CD4-positive, alpha-beta T cell treated with Interleukin-12 subunit alpha and Interleukin-12 subunit beta, for 1 hour (primary cell): ENCODE measurements around the gene RNF212.

Experiments used
- DNase-seq: peaks from one replicate; pipeline ENCODE4 v3.0.0-alpha.2; 2020

Gene RNF212

DNA sequence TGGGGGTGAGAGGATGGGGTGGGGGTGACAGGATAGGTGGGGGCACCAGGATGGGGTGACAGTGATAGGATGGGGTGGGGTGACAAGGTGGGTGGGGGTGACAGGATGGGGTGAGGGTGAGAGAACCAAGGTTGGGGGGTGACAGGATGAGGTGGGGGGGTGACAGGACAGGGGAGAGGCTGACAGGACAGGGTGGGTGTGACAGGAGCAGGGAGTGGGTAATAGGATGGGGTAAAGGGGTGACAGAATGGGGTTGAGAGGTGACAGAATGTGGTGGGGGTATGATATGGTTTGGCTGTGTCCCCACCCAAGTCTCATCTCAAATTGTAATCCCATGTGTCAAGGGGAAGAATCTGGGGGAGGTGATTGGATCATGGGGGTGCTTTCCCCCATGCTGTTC lies 26.0 kb downstream of the RNF212 start:
- peak; percentile 32 for DNase-seq

DNA sequence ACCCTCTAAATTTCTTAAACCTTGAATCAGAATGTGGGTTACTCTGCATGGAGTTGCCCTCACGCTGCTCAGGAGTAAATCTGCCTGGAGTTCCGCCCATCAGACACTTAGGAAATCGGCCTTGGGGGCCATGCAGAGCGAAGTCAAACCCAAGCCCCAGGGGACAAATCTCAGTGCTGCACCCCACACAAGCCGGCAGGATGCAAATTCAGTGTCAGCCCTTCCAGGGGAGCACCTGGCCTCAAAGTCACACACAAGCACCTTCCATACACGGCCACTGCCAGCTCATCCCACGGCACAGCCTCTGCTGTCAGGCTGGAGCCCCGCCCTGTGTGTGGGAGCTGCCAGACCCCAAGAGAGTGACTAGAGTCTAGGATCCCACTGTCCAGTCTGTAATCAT lies 27.4 kb downstream of the RNF212 start:
- DNase-seq = no peak

DNA sequence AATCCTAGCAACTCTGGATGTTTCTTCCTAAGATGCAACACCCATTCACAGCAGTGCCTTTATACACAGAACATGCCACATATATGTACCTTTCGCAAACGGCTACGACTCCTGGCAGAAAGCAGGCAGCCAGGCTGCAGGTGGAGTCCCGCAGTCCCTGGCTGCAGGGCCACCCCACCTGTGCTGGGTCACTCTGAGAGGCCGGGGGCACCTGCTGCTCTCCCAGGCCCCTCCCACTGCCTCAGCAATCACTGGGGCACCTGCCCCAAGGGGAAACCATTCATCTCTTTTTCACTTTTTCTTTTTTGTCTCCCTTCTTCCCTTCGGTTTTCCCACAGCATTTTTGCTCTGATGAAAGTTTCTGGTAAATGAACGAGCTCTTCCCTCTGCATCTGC lies 28.0 kb downstream of the RNF212 start:
- DNase-seq = no peak

DNA sequence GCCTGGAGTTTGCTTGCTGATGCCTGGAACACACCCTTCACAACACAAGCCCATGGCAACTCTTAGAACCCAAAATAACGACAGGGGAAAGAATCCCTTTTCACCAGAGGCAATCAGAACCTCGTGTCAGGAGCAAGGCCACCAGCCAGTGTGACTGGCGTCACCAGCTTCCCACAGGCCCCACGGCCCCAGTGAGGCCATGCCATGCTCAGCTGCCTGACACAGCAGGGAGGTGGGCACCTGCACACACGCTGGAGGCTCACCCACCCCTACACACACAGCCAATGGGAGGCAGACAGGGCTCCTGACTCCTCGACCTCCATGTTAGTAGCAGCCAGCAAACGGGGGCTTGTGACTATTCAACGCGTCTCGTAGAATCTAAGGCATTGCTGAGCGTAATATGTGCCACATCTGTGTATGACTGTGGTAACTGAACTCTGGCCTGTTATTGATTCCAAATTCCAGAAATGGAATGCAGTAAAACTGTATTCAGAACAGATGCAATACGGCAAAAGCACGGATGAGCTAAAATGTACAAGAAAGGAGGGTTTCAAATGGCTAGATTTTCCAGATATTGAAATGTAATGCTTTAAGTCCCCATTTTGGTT lies 28.5 kb downstream of the RNF212 start:
- no peak for DNase-seq

DNA sequence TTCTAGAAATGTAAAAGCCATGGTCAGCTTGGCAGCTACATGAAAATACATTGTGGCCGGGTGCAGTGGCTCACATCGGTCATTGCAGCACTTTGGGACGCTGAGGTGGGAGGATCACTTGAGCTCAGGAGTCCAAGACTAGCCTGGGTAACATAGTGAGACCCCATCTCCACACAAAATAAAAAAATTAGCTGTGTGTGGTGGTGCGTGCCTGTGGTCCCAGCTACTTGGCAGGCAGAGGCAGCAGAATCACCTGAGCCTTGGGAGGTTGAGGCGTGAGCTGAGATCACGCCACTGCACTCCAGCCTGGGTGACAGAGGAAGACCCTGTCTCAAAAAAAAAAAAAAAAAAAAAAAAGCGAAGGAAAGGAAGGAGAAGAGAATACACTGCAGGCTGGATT lies 29.0 kb downstream of the RNF212 start:
- no peak for DNase-seq

DNA sequence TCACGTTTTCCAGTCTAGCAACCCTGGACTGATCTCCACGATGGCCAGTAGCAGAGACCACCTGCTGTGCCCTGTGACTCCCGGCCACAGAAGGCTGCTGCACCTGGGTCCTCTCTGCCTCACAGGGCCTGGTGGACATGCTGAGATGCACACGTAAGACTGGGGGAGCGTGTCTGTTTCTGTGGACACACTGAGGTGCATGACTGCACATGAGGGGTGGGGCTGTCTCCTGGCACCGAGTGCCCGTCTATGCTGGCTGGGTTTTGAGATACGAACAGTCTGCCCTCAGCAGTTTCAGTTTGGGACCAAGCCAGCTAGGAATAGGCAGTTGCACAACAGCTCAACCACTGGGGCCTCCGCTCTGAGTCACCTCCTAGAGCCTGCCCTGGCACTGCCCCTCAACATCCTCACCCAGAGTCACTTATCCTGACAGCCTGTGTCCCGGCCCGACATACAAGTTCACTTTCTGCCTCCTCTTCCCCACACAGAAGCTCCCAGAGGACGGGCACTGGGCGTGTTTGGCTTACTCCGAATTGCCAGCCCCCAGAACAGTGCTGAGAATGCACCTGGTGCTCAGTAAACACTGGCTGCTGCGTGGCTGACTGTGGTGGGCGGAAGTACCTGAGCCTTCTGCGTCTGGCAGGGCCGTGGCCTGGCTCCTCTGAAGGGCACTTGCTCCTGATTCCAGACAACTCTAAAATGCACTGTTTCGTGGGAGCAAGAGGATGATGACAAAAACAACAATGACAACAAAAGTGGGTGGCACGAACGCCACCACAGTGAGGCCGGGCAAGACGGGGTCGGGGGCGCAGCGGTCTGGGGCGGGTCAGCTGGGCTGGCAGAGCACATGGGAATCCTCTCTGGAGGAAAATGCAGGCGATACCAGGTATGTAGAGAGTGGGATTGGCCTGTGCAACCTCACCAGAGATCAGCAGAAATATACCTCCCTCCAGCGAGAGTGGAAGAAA lies 30.9 kb downstream of the RNF212 start:
- DNase-seq = no peak

DNA sequence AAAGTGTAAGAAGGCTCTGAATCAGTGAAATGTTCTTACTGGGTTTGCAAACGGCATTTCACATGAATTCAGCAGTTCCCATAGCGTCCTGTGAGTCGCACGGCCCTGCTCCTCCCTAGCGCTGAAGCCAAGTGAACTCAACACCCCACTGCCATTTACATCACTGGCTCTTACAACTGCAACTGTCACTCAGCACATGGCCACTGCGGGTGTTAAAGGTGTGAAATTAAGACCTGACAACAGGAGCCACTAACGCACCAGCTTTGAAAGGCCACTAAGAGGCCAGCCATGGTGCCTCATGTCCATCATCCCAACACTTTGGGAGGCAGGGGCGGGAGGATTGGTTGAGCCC lies 31.7 kb downstream of the RNF212 start:
- no peak for DNase-seq

DNA sequence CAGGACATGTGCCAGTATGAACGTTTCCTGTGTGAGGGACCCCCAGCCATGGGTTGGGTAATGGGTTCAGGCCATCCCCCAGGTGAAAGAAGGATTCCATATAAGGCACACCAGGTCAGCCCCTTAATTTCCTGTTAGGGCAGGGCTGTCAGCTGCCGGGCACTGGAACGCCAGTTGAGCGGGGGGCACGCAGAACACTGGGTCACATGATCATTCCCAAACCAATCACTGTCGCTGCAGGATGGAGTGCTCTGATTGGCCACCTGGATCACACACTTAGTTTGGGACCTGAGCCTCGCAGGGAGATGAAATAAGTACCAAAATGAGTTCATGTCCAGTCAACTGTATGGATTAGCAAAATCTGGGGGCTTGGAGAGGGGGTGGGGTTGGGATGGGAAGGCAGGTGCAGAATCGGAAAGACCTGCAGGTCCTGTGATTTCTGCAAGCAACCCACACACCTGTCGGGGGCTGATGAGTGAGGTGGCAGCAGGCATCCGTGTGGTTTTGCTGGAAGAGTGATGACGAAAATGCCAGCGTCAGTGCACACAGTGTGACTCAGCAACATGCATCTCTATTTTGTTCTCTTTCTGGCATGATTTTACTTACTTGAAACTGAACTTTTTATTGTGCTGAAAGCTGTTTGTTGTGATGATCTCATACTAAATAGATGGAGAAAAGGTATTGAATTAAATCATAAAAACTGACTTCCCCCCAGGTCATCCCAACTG lies 32.2 kb downstream of the RNF212 start:
- DNase-seq = no peak

DNA sequence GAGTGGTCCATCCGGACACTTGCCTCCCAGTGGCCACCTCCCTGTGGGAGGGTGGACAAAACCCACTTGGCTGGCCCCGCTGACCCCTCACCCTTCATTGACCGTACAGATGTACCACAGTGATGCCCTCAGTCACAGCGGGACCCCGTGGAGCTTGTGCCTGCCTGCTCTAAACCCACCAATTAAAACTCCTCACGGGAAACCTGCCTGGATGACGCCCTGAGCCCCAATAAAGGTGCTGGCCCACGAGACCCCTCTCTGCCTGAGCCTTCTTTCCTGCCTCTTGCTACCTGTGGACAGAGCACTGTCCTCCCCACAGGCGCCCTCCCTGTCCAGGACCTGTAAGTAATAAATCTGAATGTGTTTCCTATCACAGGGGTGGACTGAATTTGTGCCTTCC lies 32.9 kb downstream of the RNF212 start:
- DNase-seq = no peak

DNA sequence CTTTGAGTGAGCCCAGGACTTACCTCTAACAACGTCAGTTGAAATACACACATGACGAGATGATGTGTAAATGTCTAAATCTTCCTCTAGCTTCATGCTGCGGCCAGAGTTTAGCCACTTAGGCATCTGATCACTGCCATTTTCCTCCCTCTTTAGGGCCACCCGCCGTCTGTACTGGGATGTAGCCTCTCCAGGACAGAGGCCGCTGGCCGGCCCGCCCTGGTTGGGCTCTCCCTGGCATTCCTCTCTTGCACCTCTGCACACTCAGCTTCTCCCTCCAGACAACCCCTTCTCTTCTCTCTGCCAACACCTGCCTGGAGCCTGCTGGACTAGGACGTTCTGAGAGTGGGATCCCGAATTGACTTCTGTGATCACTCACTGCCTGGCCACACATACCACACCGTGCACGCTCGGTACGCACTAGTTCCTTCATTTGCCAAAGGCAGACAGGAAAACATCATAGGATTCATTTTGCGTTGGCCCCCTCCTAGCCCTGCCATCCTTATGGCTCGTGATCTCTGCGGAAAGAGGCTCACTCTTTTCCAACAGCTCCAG lies 33.6 kb downstream of the RNF212 start:
- no peak for DNase-seq

DNA sequence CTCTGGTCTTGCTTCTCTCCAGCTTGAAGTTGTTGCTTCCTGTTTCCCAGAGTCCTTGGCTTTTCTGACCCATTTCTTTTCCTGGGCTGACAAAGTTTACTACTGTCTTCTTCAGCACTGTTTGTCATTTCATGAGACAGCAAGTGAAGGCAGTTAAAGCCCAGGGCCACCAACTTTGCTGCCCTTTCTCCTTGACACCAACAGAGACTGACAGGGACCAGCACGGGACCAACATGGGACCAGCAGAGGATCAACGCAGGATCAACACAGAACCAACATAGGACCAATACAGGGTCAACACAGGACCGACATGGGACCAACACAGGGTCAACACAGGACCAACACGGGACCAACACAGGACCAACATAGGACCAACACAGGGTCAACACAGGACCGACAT lies 34.9 kb downstream of the RNF212 start:
- DNase-seq = no peak

DNA sequence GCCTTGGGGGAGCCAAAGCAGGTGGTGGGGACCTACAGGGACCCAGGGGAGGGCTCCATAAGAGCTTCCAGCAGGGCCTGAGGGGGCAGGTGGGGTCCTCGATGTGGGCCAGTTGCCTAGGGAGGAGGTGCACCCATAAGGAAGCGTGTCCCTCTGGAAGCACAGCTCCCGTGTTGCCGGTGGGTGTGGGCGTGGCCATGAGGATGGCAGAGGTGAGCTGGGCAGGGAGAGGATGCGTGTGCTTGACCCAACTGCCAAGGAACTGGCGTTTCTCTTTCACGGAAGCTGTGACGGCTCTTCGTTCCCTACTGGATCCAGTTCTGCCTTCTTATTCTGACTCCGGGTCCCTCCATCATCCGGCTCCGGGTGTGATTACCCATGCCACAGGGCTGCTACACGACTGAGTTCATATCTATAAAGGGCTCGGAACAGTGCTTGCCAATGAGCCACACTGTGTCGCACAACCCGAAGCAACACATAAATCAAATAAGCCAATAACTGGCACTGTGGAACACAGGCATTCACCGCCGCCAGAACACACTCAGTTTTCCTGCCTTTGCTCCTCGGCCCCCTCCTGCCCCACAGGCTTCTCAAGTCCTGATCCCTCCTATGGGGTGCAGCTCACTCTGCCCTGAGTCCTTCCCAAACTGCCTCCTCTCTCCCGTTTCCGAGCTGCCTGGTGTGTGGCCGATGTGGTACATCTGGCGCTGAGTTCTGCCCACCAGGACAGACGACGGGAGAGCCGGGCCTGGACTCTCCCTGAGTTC lies 35.5 kb downstream of the RNF212 start:
- no peak for DNase-seq

DNA sequence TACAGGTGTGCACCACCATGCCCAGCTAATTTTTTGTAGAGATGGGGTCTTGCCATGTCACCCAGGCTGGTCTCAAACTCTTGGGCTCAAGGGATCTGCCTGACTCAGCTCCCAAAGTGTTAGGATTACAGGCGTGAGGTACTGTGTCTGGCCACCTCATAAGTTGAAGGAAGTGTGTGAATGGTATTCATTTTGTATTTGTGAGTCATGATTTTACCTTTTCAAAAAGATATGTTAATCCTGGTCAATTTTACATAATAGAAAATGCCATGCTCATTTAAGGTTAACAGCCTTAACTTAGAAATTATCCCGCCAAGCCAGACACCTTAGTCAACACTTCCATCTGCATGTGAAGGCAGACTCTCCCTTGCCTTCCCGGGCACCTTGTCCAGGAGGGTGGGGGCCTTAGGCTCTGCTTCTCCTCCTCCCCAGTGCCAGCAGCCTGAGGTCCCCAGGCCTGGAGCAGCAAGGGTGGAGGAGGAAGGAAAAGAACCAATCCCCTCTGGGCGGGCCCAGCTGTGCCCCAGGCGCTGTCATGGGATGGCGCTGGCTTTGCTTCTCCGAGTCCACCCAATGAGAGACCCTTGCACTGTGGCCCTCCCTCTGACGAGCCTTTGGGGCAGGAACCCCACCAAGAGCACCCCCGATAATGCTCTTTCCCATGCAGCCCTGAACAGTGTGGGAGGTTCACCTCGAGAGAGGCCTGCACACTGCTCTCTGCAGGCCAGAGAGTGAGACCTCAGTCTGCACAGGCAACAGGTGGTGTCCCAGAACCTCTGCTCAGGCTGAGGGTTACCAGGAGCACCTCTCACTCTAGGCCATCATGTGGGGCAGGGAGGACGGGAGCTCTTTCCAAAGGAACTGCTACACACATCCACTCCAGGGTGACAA lies 37.3 kb downstream of the RNF212 start:
- no peak for DNase-seq

DNA sequence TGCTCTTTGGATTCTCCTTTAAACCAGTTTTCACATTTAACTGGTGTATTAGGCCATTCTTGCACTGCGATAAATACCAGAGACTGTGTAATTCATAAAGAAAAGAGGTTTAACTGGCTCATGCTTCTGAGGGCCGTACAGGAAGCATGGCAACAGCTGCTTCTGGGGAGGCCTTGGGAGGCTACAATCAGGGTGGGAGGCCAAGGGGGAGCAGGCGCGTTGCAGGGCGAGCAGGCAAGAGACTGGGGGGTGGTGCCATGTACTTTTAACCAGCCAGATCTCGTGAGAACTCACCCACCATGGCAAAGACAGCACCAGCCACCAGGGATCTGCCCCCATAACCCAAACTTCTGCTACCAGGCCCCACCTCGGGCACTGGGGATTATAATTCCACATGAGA lies 38.1 kb downstream of the RNF212 start:
- no peak for DNase-seq

DNA sequence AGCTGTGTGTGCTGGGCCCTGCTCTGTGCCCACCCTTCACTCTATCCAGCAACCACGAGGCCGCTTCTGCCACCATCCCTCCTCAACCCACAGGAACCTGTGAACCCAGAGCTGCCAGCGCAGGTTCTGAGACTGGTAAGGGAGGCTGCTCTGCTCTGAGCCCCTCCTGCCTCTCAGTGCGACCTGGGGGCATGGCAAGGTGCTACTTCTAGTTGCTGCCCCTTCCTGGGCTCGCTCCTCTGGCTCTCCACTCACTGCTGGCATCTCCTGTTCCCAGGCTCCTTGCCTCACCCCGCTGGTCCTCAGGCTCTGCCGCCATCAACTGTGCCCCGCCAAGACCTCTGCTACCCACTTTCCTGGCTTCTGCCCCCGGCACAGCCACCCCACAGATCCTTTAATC lies 39.3 kb downstream of the RNF212 start:
- DNase-seq = no peak

DNA sequence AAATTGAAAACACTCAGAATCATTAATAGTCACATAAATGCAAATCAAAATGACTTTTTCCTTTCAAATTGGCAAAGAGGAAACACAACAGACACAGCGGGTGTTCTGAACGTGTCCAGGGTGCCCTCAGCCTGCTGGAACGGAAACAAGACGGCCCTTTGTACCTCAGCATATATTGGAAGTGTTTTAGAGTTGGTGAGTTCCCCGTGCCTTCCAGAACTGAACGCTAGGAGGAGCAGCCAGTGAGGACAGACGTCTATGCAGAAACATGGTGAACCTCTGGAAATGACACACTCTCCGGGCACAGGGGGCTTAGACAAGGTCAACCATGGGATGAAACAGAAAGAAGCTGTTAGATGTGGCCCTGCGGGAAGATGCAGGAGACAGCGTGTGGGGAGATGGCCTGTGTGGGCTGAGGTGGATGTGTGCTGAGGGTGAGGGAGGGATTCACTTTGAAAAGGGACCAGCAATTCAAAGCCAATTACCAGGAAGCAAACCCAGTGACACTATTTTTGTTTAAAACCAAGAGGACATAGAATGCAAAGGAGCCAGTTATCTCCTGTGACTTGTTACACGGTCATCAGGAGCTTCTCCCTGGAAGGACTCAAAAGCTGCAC lies 40.4 kb downstream of the RNF212 start:
- peak; percentile 54 for DNase-seq

DNA sequence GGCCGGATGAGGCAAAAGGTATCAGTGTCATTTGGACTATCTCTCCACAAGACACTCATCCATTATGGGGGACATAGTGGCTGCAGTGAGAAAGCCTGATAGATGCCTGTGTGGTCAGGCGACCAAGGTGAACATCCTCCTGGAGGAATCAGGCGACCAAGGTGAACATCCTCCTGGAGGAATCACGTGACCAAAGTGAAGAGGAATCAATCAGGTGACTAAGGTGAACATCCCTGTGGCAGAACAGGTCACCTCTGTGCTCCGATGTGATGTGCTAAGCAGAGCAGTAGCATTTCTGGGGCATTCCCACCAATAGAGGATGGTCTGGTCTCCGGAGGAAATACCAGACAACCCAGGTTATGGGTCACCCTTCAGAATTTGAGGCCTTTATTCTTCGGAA lies 44.0 kb downstream of the RNF212 start:
- DNase-seq = no peak

DNA sequence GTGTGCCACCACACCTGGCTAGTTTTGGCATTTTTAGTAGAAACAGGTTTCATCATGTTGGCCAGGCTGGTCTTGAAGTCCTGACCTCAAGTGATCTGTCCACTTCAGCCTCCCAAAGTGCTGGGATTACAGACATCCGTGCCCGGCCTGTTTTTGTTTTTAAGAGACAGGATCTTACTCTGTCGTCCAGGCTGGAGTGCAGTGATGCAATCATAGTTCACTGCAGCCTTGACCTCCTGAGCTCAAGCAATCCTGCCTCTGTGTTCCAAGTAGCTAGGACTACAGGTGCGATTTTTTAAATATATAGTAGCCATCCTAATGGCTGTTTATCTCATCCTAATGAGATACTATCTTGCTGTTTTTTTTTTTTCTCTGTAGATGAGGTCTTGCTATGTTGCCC lies 47.6 kb downstream of the RNF212 start:
- no peak for DNase-seq

DNA sequence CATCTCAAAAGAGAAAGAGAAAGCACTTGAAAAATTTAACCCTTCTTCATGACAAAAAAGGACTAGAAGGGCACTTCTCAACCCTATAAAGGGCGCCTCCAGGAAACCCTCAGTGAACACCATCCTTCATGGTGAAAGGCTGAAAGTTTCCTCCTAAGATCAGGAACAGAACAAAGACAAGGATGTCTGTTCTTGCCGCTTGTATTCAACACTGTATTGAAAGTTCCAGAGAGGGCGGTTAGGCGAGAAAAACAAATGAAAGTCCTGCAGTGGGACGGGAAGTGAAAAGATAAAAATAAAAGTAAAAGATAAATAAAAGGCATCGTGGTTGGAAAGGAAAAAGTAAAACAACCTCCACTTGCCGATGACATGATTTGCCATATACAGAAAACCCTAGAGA lies 50.9 kb downstream of the RNF212 start:
- no peak for DNase-seq

DNA sequence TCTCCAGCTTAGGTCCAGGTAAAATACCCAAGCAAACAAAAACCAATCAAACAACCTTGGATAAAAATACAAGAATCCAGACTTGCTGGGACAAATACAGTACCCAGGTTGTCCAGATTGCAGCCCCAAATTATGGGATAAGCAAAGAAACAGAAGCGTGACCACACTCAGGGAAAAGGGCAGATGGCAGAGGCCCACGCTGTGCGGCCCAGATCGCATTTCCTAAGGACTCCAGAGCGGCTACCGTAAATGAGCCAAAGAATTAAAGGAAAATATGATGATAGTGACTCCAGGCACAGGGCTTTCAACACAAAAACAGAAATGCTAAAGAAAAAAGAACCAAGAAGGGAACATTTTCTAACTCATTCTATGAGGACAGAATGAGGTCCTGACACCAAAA lies 51.6 kb downstream of the RNF212 start:
- DNase-seq = no peak

DNA sequence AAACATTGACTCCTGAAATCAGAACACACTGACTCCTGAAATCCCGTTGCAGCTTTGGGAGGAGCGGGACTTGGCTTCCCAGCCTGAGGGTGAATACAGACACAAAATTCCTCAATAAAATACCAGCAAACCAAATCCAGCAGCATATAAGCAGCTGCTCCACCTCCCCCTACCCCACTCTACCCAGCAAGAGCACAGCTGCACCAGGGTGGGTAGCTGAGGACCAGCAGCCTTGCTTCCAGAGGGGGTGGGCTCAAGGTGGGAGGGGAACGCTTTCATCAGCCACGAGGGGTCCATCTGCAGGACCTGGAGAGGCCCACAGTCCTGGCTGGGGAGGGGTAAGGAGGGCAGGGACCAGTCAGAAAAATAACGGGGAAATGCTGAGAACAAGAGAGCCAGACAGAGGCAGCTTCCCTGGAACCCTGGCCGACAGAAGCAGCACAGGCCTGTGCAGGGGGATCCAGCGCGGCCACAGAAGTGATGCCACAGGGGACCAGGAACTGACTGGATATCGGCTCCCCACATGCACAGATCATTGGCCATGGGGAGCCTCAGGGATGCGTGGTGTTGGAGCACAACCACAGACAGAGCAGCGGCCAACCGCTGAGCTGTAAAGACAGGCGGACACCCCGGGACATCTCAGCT lies 52.2 kb downstream of the RNF212 start:
- DNase-seq = no peak
